Neuronal stem cell (in vitro differentiated cells): ENCODE measurements around the gene EID2B.
A peak's percentile ranks its signal among the peaks of the same experiment; 100 is the strongest.

Source experiments
- DNase-seq: peaks from one replicate; pipeline ENCODE4 v3.0.0-alpha.2; 2013; ENCODE audit warnings: low spot score
- H2AFZ ChIP-seq: one replicate; pipeline ENCODE4 v1.6.1; 2013; ENCODE audit warnings: mild to moderate bottlenecking, low read length, inconsistent platforms
- H2AK5ac ChIP-seq: 2 replicates; pipeline ENCODE4 v1.6.1; 2013; ENCODE audit warnings: low read depth, mild to moderate bottlenecking, inconsistent platforms, low read length, moderate library complexity, mixed read lengths
- H2BK120ac ChIP-seq: 2 replicates; pipeline ENCODE4 v1.6.1; 2013; ENCODE audit warnings: low read depth, mild to moderate bottlenecking, inconsistent platforms, low read length, moderate library complexity, mixed read lengths
- H2BK12ac ChIP-seq: one replicate; pipeline ENCODE4 v1.6.1; 2013; ENCODE audit warnings: low read length, inconsistent platforms
- H2BK15ac ChIP-seq: 2 replicates; pipeline ENCODE4 v1.6.1; 2013; ENCODE audit warnings: mild to moderate bottlenecking, low read length, inconsistent platforms, mixed read lengths
- H2BK5ac ChIP-seq: one replicate; pipeline ENCODE4 v1.6.1; 2013; ENCODE audit warnings: inconsistent platforms, mild to moderate bottlenecking, low read length, moderate library complexity
- H3K14ac ChIP-seq: one replicate; pipeline ENCODE4 v1.6.1; 2013; ENCODE audit warnings: low read length, inconsistent platforms
- H3K18ac ChIP-seq: 2 replicates; pipeline ENCODE4 v1.6.1; 2013; ENCODE audit warnings: low read length, inconsistent platforms
- H3K23ac ChIP-seq: 2 replicates; pipeline ENCODE4 v1.6.1; 2013; ENCODE audit warnings: low read depth, mild to moderate bottlenecking, mixed read lengths, low read length, inconsistent platforms; ENCODE audit not compliant: poor library complexity
- H3K27ac ChIP-seq: replicated peaks from 3 replicates; pipeline ENCODE4 v1.5.1; 2013; ENCODE audit warnings: low read length, inconsistent platforms
- H3K27me3 ChIP-seq, 3 experiments: 2 replicates each; pipeline ENCODE4 v1.6.1; 2013; ENCODE audit warnings: low read length in 3 of 3, mild to moderate bottlenecking in 2 of 3, inconsistent platforms in 1 of 3, low read depth in 1 of 3, mixed read lengths in 1 of 3, moderate library complexity in 1 of 3; ENCODE audit not compliant: control insufficient read depth in 3 of 3, insufficient read depth in 3 of 3
- H3K36me3 ChIP-seq, 2 donors: replicated peaks in 1 of 2; 2 replicates each; pipeline ENCODE4 v1.6.1; 2013; ENCODE audit warnings: low read length in 2 of 2; ENCODE audit not compliant: control insufficient read depth in 2 of 2, insufficient read depth in 2 of 2
- H3K4ac ChIP-seq: 2 replicates; pipeline ENCODE4 v1.6.1; 2013; ENCODE audit warnings: inconsistent platforms, mild to moderate bottlenecking, low read length, moderate library complexity
- H3K4me1 ChIP-seq, 2 donors: 1 replicate in 1 of 2; 2 replicates in 1 of 2; pipeline ENCODE4 v1.6.1; 2013; ENCODE audit warnings: low read length in 2 of 2, low read depth in 1 of 2; ENCODE audit not compliant: control insufficient read depth in 2 of 2, insufficient read depth in 1 of 2
- H3K4me2 ChIP-seq: one replicate; pipeline ENCODE4 v1.6.1; 2013; ENCODE audit warnings: mild to moderate bottlenecking, low read length, inconsistent platforms; ENCODE audit not compliant: insufficient read depth, poor library complexity, severe bottlenecking
- H3K4me3 ChIP-seq, 2 donors: 2 replicates each; pipeline ENCODE4 v1.5.1; 2013; ENCODE audit warnings: low read length in 2 of 2, mild to moderate bottlenecking in 2 of 2, inconsistent platforms in 1 of 2, moderate library complexity in 1 of 2
- H3K79me1 ChIP-seq: one replicate; pipeline ENCODE4 v1.6.1; 2013; ENCODE audit warnings: low read depth, mild to moderate bottlenecking, inconsistent platforms, low read length, moderate library complexity
- H3K9ac ChIP-seq: one replicate; pipeline ENCODE4 v1.6.1; 2013; ENCODE audit warnings: mild to moderate bottlenecking, low read depth, low read length, inconsistent platforms; ENCODE audit not compliant: poor library complexity
- H3K9me3 ChIP-seq, 2 donors: replicated peaks in 1 of 2; 2 replicates each; pipeline versions ENCODE3 to v1.6.1; 2013; ENCODE audit warnings: low read length in 2 of 2, mild to moderate bottlenecking in 2 of 2, inconsistent platforms in 1 of 2, low read depth in 1 of 2, mixed read lengths in 1 of 2, moderate library complexity in 1 of 2; ENCODE audit not compliant: control insufficient read depth in 2 of 2, insufficient read depth in 1 of 2
- H4K8ac ChIP-seq: one replicate; pipeline ENCODE4 v1.6.1; 2013; ENCODE audit warnings: low read depth, mild to moderate bottlenecking, inconsistent platforms, low read length, moderate library complexity
- H4K91ac ChIP-seq: one replicate; pipeline ENCODE4 v1.6.1; 2013; ENCODE audit warnings: low read length, low read depth, mild to moderate bottlenecking, inconsistent platforms; ENCODE audit not compliant: poor library complexity
- WGBS, 2 donors: extraction: QIAGEN DNeasy Blood & Tissue Kit; methylation state at CpG; one replicate each; pipeline ENCODE4 v1.1.7; 2013; ENCODE audit warnings: missing lambda C conversion rate in 2 of 2, mixed read lengths in 1 of 2; ENCODE audit not compliant: insufficient read length in 2 of 2, insufficient replicate concordance in 1 of 2; ENCODE audit errors: extremely low coverage in 2 of 2; 5-methylcytosine and 5-hydroxymethylcytosine counted together

EID2B gene

GRCh38 chr19:39496063-39496462 is 36.6 kb downstream of the EID2B start:
- Histone ChIP-seq H3K4me3 (no peak overlapping the region), H3K79me1 (no peaks in the 10 kb centered on the region), H4K91ac (no peak overlapping the region), H3K14ac (no peak overlapping the region), H2BK15ac (no peak overlapping the region), H2BK5ac (no peak overlapping the region), H2AK5ac (no peak overlapping the region), H2BK120ac (no peak overlapping the region), H3K23ac (no peak overlapping the region), H3K4ac (no peak overlapping the region), H3K9ac (no peak overlapping the region), H3K4me2 (no peak overlapping the region), H2AFZ (no peak overlapping the region), H3K36me3 (peaks cover 3 to 11% of the 10 kb centered on the region in 2 donors), H3K18ac (no peak overlapping the region), H2BK12ac (no peak overlapping the region), H3K4me1 (peaks cover 7 to 9% of the 10 kb centered on the region in 2 donors), H3K27ac (no peak overlapping the region), H4K8ac (peak overlapping the region; percentile 6), H3K27me3 (peaks cover 11 to 28% (median 26%) of the 10 kb centered on the region in 3 experiments), H3K9me3 (no peaks in the 10 kb centered on the region)
- DNase-seq: no peak
- no CpG with 5 or more reads among the region's 5 CpGs for WGBS, 2 donors

- H3K9ac ChIP-seq: no peak overlapping the region
- H2BK120ac ChIP-seq: no peak overlapping the region
Observed at GRCh38 chr19:39494661-39495060, 38.0 kb downstream of the EID2B start.

GRCh38 chr19:39492788-39493187 is 39.9 kb downstream of the EID2B start:
- H2AFZ ChIP-seq: no peak overlapping the region
- H3K79me1 ChIP-seq: peaks cover 1% of the 10 kb centered on the region
- no peak overlapping the region for H3K9ac ChIP-seq
- WGBS, 2 donors: no CpG with 5 or more reads among the region's 3 CpGs
- H3K4me1 ChIP-seq: no peaks in the 10 kb centered on the region
- H3K4me3 ChIP-seq: no peak overlapping the region
- no peak overlapping the region for H3K4ac ChIP-seq
- no peak overlapping the region for H2BK5ac ChIP-seq
- no peak overlapping the region for H4K8ac ChIP-seq
- no peak overlapping the region for H2BK15ac ChIP-seq
- H3K9me3 ChIP-seq: no peaks in the 10 kb centered on the region
- peaks cover 25 to 38% of the 10 kb centered on the region in 2 donors for H3K36me3 ChIP-seq
- H3K27ac ChIP-seq: no peak overlapping the region
- H2AK5ac ChIP-seq: no peak overlapping the region
- no peak overlapping the region for H3K14ac ChIP-seq
- H3K4me2 ChIP-seq: no peak overlapping the region
- no peak overlapping the region for H3K23ac ChIP-seq
- H3K27me3 ChIP-seq: no peaks in the 10 kb centered on the region
- no peak overlapping the region for H4K91ac ChIP-seq
- H2BK120ac ChIP-seq: no peak overlapping the region
- no peak overlapping the region for H3K18ac ChIP-seq
- no peak for DNase-seq
- no peak overlapping the region for H2BK12ac ChIP-seq

More at GRCh38 chr19:39494661-39495060, 38.0 kb downstream of the EID2B start:
- H3K4me3 ChIP-seq: no peak overlapping the region
- peaks cover 9 to 19% of the 10 kb centered on the region in 2 donors for H3K36me3 ChIP-seq
- H3K4ac ChIP-seq: no peak overlapping the region
- H2BK5ac ChIP-seq: no peak overlapping the region
- H3K14ac ChIP-seq: no peak overlapping the region
- no peak overlapping the region for H3K4me2 ChIP-seq
- no peak overlapping the region for H3K18ac ChIP-seq
- no peaks in the 10 kb centered on the region for H3K9me3 ChIP-seq
- no peak overlapping the region for H3K27ac ChIP-seq
- H4K91ac ChIP-seq: no peak overlapping the region
- H2AFZ ChIP-seq: no peak overlapping the region
- H3K23ac ChIP-seq: no peak overlapping the region
- H3K79me1 ChIP-seq: no peaks in the 10 kb centered on the region
- peaks cover 7 to 9% of the 10 kb centered on the region in 2 donors for H3K4me1 ChIP-seq
- DNase-seq: no peak
- H3K27me3 ChIP-seq: peaks cover 9 to 18% (median 15%) of the 10 kb centered on the region in 3 experiments
- no CpG with 5 or more reads among the region's 5 CpGs for WGBS, 2 donors
- no peak overlapping the region for H2BK12ac ChIP-seq
- no peak overlapping the region for H2BK15ac ChIP-seq
- H4K8ac ChIP-seq: no peak overlapping the region
- H2AK5ac ChIP-seq: no peak overlapping the region

GRCh38 chr19:39492225-39492624 is 40.4 kb downstream of the EID2B start:
- no peak overlapping the region for H3K14ac ChIP-seq
- H3K4ac ChIP-seq: no peak overlapping the region
- H3K27ac ChIP-seq: no peak overlapping the region
- no peak overlapping the region for H3K23ac ChIP-seq
- no peaks in the 10 kb centered on the region for H3K9me3 ChIP-seq
- H4K8ac ChIP-seq: no peak overlapping the region
- DNase-seq: no peak
- no peak overlapping the region for H2BK15ac ChIP-seq
- no CpG with 5 or more reads among the region's 6 CpGs for WGBS, 2 donors
- H3K36me3 ChIP-seq: peaks cover 26 to 40% of the 10 kb centered on the region in 2 donors
- no peak overlapping the region for H3K9ac ChIP-seq
- no peak overlapping the region for H3K4me3 ChIP-seq
- H2BK120ac ChIP-seq: no peak overlapping the region
- no peak overlapping the region for H4K91ac ChIP-seq
- peaks cover 1% of the 10 kb centered on the region for H3K79me1 ChIP-seq
- H3K4me2 ChIP-seq: no peak overlapping the region
- H3K4me1 ChIP-seq: no peaks in the 10 kb centered on the region
- no peak overlapping the region for H2AK5ac ChIP-seq
- H2BK12ac ChIP-seq: no peak overlapping the region
- H2BK5ac ChIP-seq: no peak overlapping the region
- H3K27me3 ChIP-seq: no peaks in the 10 kb centered on the region
- no peak overlapping the region for H3K18ac ChIP-seq
- no peak overlapping the region for H2AFZ ChIP-seq
